ENCODE results near the gene EIF2D.

The EIF2D gene

GRCh38 chr1:206588492-206588891 is 23.8 kb downstream of the EIF2D start:
- TF ChIP-seq USF1 (IDR thresholded peaks at IDR 0.05) (no peak), RAD21 (IDR thresholded peaks at IDR 0.05; ENCODE audit: low read depth) (no peak), REST (IDR thresholded peaks at IDR 0.05; ENCODE audit: low read depth) (no peak), YY1 (IDR thresholded peaks at IDR 0.05; ENCODE audit: low read depth) (no peak), MAX (IDR thresholded peaks at IDR 0.05) (no peak), EGR1 (IDR thresholded peaks at IDR 0.05) (no peak), TAF1 (IDR thresholded peaks at IDR 0.05; ENCODE audit: low read depth) (no peak), TCF12 (IDR thresholded peaks at IDR 0.05; ENCODE audit: low read depth) (no peak)

- TF ChIP-seq EP300 (IDR thresholded peaks at IDR 0.05; ENCODE audit: borderline replicate concordance), result no peak
- TF ChIP-seq EGR1 (IDR thresholded peaks at IDR 0.05), result no peak
- no peak for TF ChIP-seq TEAD4 (IDR thresholded peaks at IDR 0.05)
- TF ChIP-seq TAF1 (IDR thresholded peaks at IDR 0.05; ENCODE audit: low read depth), result no peak
- no peak for TF ChIP-seq TCF12 (IDR thresholded peaks at IDR 0.05; ENCODE audit: low read depth)
- no peak for TF ChIP-seq RAD21 (IDR thresholded peaks at IDR 0.05; ENCODE audit: low read depth)
- TF ChIP-seq NFIC (IDR thresholded peaks at IDR 0.05), result no peak
- no peak for TF ChIP-seq ZBTB7A (IDR thresholded peaks at IDR 0.05; ENCODE audit: low read depth)
- TF ChIP-seq YY1 (IDR thresholded peaks at IDR 0.05; ENCODE audit: low read depth), result no peak
- no peak for TF ChIP-seq CREB1 (IDR thresholded peaks at IDR 0.05; ENCODE audit: low read depth)
- TF ChIP-seq FOXM1 (IDR thresholded peaks at IDR 0.05; ENCODE audit: borderline replicate concordance, low read depth), result no peak
- TF ChIP-seq REST (IDR thresholded peaks at IDR 0.05; ENCODE audit: low read depth), result no peak
Measured at GRCh38 chr1:206587904-206588303, 24.4 kb downstream of the EIF2D start.

GRCh38 chr1:206586501-206587445 is 25.5 kb downstream of the EIF2D start:
- no peak for TF ChIP-seq CEBPB (IDR thresholded peaks at IDR 0.05)
- TF ChIP-seq ZBTB7A (IDR thresholded peaks at IDR 0.05; ENCODE audit: low read depth), result no peak
- TF ChIP-seq EP300 (IDR thresholded peaks at IDR 0.05; ENCODE audit: borderline replicate concordance), result no peak
- TF ChIP-seq NFIC (IDR thresholded peaks at IDR 0.05), result no peak
- TF ChIP-seq CREB1 (IDR thresholded peaks at IDR 0.05; ENCODE audit: low read depth), result no peak
- TF ChIP-seq MAX (IDR thresholded peaks at IDR 0.05), result no peak
- TF ChIP-seq TAF1 (IDR thresholded peaks at IDR 0.05; ENCODE audit: low read depth), result no peak
- no peak for TF ChIP-seq TCF12 (IDR thresholded peaks at IDR 0.05; ENCODE audit: low read depth)
- TF ChIP-seq EGR1 (IDR thresholded peaks at IDR 0.05), result no peak
- no peak for TF ChIP-seq YY1 (IDR thresholded peaks at IDR 0.05; ENCODE audit: low read depth)
- TF ChIP-seq USF1 (IDR thresholded peaks at IDR 0.05), result no peak
- TF ChIP-seq RAD21 (IDR thresholded peaks at IDR 0.05; ENCODE audit: low read depth), result no peak
- no peak for TF ChIP-seq FOXM1 (IDR thresholded peaks at IDR 0.05; ENCODE audit: borderline replicate concordance, low read depth)
- no peak for TF ChIP-seq TEAD4 (IDR thresholded peaks at IDR 0.05)
- no peak for TF ChIP-seq REST (IDR thresholded peaks at IDR 0.05; ENCODE audit: low read depth)

GRCh38 chr1:206584683-206585082 is 27.6 kb downstream of the EIF2D start:
- TF ChIP-seq FOXM1 (IDR thresholded peaks at IDR 0.05; ENCODE audit: borderline replicate concordance, low read depth), result no peak
- TF ChIP-seq YY1 (IDR thresholded peaks at IDR 0.05; ENCODE audit: low read depth), result no peak
- no peak for TF ChIP-seq EP300 (IDR thresholded peaks at IDR 0.05; ENCODE audit: borderline replicate concordance)
- no peak for TF ChIP-seq TEAD4 (IDR thresholded peaks at IDR 0.05)
- no peak for TF ChIP-seq REST (IDR thresholded peaks at IDR 0.05; ENCODE audit: low read depth)
- TF ChIP-seq ZBTB7A (IDR thresholded peaks at IDR 0.05; ENCODE audit: low read depth), result no peak
- TF ChIP-seq USF1 (IDR thresholded peaks at IDR 0.05), result no peak
- TF ChIP-seq CEBPB (IDR thresholded peaks at IDR 0.05), result no peak
- no peak for TF ChIP-seq EGR1 (IDR thresholded peaks at IDR 0.05)
- no peak for TF ChIP-seq CREB1 (IDR thresholded peaks at IDR 0.05; ENCODE audit: low read depth)
- TF ChIP-seq MAX (IDR thresholded peaks at IDR 0.05), result no peak
- no peak for TF ChIP-seq NFIC (IDR thresholded peaks at IDR 0.05)
- TF ChIP-seq RAD21 (IDR thresholded peaks at IDR 0.05; ENCODE audit: low read depth), result no peak
- TF ChIP-seq TCF12 (IDR thresholded peaks at IDR 0.05; ENCODE audit: low read depth), result no peak
- no peak for TF ChIP-seq TAF1 (IDR thresholded peaks at IDR 0.05; ENCODE audit: low read depth)
